Measurements from ENCODE around the gene LRRTM3.

Gene LRRTM3

DNA sequence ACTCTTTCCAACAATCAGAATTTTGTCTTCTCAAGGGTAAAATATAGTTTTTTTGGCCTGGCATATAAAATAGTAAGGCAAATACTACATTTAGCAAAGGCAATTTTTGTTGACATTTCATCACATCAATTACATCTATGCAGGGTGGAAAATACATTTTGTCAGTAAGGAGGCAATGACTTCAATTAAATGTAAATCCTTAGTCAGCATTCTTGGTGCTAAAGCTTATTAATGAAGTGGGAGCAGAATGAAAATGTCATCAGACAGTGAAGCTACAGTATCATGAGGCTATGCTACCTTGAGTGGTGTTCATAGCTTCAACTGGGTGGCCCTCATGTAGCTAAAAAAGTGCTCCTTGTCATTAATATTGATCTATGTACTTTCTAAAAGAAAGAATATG lies 8.9 kb downstream of the LRRTM3 start:
- DNase-seq (ENCODE audit: low read depth) = no peak

DNA sequence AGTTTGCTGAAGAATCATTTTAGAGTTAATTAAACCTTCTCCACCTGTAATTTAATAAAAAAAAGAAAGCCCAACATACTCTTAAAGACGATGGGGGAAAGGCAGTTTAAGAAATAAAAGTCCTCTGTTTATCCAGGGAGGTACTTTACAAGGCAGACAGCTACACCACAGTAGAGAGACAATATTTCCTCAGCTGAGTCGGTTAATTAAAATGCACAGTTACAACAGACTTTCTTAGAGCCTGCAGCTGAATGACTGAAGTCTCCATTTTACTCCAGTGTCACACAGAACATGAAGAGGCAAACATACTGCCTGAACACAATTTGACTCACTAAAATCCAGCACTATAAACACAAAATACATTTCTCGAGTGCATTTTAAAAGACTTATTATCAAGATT lies 15.1 kb downstream of the LRRTM3 start:
- DNase-seq (ENCODE audit: low read depth) = no peak

DNA sequence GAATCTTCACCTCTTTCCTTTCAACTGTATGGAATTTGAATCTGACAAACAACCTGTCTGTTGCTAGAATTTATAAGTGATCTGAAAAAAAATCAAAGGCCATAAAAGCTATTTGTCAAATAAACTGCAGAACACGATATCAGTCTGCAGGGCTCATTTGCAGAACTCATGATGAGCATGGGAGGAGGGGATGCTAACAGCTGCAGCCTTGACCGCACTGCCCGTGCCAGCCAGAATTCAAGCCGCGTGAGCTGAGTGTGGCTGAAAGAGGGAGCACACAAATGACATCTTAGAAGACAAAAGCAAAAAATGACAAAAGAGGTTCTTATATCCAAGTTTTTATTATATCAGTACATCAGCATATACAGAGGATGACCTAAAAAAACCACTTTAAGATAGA lies 15.7 kb downstream of the LRRTM3 start:
- DNase-seq (ENCODE audit: low read depth) = no peak

DNA sequence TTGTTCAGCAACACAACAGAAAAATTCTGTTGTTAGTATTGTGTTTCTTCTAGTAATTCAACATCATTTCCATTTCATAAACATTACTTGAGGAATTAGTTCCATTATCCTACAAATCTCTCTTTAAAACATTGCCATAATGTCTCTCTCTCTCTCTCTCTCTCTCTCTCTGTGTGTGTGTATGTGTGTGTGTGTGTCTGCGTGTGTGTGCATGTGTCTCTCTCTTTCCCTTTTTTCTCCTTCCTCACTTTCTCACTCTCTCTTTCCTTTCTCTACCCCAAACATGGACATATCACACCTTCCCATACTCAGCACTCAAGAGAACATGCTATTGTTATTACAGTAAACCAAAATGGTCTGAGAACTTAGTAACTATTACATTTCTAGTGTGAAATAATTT lies 16.6 kb downstream of the LRRTM3 start:
- DNase-seq (ENCODE audit: low read depth) = no peak

DNA sequence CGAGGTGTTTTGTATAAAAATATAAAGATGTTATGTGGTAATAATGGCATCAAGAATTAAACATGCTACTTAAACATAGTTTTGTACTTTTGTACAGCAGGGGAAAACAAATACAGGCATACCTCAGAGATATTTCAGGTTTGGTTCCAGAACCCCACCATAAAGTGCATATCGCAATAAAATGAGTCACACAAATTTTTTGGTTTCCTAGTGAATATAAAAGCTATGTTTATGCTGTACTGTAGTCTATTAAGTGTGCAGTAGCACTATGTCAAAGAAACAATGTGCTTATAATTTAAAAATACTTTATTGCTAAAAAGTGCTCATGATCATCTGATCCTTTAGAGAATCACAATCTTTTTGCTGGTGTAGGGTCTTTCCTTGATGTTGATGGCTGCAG lies 17.8 kb downstream of the LRRTM3 start:
- no peak for DNase-seq (ENCODE audit: low read depth)

DNA sequence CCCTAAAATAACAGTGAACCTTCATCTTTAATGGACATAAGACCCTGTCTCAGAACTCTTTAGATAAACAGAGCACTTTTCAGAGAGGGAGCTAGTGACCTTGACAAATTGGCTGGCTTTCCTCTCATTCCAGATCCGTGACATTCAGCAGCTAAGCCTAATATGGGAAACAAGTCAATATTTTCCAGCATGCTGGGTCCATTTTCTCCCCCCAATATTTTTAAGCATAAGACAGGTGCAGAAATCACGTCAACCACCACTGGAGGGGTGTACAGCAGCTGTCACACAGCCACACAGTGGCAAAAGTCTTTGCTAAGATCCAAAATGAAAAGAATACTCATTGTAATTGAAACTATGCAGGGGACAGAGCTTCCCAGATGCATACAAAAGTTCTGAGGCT lies 26.1 kb downstream of the LRRTM3 start:
- DNase-seq (ENCODE audit: low read depth) = no peak

DNA sequence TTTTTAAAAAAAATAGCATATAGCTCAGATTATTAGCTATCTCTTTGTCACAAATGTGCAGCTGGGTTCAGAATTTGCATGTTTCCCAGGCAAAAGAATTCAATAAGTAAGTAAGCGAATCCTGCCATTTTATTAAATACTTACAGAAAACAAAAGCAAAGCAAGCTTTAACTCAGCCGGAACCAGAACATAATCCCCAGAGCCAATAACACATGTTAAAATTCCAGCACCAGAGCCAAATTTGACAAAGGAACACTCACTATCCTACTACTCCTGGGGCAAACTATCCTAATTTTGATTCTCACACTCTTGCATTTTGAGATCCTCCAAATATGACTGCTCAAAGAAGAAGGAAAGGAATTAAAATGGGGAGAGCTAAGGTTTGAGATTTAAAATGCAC lies 32.6 kb downstream of the LRRTM3 start:
- no peak for DNase-seq (ENCODE audit: low read depth)

DNA sequence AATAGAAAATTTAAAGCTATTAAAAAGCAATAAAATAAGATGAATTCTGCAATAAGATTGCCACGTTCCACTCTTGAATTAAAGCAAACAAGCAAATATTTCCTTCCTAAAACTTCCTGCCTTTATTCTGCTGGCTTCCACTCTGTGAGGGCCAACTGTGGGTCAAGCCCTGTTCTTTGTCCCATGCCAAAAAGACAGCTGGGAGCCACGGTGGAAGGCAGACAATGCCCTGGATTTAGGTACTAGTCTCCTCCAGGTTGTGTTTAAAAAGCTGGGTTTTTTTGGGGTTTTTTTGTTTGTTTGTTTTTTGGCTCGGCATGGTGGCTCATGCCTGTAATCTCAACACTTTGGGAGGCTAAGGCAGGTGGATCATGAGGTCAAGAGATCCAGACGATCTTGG lies 39.1 kb downstream of the LRRTM3 start:
- no peak for DNase-seq (ENCODE audit: low read depth)

DNA sequence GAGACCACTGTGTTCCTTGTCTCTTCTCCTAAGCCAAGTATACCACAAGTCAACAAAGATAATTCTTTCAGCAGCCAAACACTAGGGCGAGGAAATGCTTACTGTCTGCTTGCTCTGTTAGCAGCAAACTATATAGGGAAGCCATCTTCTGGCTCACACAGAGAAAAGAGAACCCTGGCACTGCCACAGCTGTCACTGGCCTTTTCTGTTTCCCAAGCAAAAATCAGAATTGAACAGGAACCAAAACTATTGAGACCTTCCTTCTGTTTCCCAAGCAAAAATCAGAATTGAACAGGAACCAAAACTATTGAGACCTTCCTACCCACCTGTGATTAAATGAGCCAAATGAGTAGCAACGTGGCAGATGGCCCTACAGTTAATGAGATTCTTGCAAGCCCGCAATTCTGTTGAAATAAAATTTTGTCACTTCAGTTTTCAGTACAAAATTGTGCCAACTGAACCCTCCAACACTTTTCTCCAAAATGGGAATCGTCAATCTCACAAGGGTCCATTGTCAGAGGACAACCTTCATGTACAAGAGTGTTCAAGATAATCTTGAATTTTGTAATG lies 54.5 kb downstream of the LRRTM3 start:
- DNase-seq (ENCODE audit: low read depth) = no peak

DNA sequence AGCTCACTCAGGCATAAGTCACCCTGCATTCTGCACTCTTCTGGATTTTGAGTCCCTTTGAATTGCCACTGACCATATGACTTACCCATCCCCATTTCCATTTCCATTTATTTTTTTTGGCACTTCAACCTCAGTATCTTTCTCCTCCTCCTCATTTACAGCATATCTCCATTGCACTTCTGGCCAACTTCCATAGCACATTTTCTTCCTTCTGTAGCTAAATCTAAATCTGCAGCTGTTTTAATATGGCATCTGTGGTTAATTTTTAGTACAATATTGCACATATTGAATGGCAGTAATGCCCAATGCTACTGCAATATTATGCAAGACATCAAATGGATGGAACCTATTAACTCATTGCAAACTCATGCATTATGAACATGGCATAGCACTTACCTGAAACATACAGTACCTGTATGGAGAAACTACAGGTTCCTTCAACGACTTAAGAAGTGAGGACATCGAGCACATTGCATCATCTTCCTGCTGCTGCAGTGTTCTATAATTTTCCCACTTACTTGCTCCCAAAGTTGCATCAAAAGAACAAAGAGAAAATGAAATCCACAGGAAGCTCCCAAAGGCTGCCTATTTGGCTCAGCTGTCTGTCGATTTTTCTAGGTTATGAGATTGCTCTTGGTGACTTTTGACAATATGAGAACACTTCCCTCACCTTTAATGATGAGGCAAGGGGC lies 55.7 kb downstream of the LRRTM3 start:
- DNase-seq (ENCODE audit: low read depth) = no peak

DNA sequence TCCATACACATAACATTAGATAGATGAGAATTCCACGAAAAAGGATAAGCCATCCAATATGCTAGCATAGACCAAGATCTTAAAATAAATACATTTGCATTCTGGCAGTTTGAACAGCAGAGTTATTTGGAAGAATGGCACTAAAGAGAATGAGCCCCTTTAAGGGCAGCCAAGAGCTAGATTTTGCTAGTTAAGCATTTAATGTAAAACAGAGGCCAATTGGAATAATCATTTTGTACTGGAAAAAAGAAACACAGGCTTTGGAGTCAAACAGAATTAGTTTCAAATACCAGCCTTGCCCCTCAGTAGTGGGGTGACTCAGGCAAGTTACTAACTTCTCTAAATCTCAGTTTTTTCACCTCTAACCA lies 56.2 kb downstream of the LRRTM3 start:
- DNase-seq (ENCODE audit: low read depth) = no peak

DNA sequence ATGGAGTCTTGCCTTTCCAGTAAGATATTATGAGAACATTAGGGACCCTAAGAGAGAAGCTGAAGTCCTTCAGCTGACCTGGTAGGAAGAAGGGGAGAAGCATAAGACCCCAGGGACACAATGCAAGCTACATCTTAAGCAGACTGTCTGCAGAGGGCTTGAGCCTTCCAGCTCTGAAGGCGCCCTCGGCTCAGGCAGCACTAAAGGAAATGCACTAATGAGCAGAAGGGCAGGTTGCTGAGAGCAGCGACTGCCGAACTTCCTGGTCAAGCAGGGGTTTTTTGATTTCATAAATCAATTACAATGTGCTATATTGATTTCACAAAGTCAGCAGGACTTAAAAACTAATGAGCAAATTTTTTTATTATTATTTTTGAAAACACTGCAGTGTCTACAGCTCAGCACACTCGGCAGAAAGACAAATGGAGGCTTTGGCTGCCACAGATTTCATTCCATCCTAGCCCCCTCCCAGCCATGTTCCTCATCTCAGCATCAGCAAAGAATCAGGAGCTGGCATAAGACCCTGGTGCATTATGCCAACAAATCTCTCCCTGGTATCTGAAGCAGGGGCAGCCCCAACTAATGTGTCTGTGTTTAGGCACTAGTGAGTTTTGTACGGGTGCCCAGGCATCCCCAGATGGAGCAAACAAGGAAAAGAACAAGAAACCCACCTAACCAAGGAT lies 57.1 kb downstream of the LRRTM3 start:
- DNase-seq (ENCODE audit: low read depth) = no peak

DNA sequence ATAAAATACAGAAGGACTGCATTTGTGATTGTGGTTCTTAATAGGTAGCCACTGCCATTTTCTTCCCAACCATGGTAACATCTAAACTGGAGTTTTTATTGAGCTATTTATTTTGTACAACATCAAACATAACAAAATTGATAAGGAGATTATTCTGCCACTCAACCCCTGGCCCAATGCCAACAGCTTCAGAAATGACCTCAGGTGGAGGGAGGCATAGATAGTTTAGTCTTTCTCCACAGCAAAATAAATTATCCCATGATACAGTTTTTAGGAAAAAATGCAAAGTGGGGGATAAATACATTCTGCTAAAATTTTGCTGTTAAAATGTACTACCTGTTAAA lies 57.6 kb downstream of the LRRTM3 start:
- no peak for DNase-seq (ENCODE audit: low read depth)

DNA sequence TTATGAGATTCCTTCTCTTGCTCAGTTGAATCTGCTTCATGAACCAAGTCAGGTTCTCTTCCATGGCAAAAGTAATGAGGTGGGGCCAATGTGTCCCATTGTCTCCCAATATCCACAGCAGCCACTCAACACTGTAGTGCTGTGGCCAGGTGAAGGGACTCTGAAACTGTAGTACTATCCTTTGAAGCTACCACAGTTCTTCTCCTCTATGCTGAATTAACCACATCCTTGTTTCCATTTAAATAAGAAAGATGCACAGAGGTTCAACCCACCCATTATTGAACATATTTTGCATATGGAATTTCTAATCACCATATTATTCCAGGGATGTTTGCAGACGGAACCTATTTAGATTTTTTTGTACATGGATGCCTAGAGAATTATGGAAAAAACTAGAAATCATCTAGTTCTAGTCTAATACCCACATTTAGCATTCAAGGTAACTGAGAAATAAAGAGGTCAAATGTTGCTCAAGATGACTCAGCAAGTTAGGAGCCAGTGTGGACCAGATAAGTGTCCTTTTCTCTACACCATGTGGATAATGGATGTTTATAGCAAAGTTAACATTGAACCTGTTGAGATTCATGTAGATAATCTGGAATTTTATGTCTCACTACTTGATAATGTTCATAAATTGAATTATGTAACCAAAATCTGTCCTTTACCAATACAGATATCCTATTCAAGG lies 64.5 kb downstream of the LRRTM3 start:
- no peak for DNase-seq (ENCODE audit: low read depth)

DNA sequence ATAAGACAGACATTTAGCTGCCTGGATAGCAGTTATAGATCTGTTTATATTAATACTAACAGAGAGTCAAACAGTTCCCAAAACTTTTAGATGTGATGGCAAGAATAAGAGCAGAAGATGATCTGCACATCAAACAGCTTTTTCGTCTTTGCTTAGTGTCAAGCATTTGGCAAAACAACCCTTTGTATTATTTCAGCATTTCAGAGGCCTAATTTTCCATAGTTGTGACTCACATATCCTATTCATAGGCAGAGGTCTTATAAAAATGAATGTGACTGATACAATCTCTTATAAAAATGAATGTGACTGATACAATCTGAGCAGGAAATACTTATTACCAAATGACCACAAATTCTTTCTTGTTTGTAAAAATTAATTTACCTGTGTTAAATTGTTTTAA lies 71.2 kb downstream of the LRRTM3 start:
- DNase-seq (ENCODE audit: low read depth) = no peak

DNA sequence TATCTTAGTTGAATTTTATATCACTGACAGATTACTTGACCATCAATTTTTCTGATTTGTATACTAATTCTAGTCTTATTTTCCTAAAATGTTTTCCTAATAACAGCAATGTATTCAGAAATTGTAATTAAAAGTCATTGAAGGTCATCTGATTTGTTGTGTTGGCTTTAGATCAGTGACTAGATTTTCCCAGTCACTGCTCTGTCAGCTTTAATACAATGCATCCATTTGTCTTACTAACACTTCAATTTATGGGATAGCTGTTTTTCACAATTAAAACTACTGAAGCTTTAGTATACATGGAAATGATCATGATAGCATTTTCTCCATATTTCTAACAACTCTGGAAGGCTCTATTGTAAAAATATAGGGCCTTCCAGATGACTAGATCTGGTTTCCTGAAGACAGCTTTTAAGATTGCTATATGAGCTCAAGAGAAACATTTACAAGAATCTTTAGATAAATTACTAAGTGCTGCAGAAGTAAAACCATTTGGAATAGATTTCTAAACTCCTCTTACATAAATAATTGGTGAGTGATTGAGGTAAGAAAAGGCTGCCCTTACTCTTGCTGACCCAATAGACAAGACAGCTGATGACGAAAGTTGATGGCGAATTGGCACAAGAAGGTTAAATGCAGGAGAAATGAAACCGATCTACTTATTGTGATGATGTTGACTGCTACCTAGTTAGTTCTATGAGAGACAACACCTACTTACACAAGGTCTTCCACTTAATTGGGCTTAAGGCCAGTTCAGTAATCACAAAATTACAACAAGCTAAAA lies 74.1 kb downstream of the LRRTM3 start:
- DNase-seq (ENCODE audit: low read depth) = no peak

DNA sequence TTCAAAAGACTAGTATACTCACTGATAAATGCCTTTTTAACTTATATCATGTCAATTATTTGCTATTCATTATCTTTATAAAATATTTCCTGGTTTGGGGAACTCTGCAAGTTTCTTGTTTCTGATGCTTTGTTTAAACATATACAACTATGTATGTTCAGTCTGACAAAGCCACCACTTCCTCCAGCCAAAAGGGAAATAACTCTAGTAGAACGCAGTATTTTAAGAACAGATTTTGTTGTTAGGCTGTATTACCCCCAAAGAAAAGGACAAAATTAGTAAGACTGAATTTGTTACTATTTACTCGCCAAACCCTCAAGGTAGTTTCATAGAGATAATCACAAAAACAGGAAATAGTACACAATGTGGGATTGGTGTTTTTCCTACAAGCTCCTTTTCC lies 78.9 kb downstream of the LRRTM3 start:
- DNase-seq (ENCODE audit: low read depth) = no peak

DNA sequence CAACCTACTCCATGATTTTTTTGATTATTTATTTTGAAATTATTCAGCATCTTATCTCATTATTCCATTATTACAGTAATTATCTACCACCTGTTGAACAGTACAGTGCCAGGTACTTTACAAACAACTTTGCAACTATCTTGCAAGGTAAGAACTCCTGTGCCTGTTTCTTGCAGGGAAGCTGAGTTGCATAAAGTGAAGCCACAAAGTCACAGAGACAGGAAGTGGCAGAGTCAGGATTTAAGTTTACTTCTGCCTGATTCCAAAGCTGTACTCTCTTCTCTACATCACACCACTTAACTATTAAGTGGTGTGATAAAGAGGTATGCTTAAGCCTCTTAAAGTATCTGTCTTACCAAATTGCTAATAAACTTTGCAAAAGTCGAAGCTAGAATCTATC lies 80.1 kb downstream of the LRRTM3 start:
- DNase-seq (ENCODE audit: low read depth) = no peak

DNA sequence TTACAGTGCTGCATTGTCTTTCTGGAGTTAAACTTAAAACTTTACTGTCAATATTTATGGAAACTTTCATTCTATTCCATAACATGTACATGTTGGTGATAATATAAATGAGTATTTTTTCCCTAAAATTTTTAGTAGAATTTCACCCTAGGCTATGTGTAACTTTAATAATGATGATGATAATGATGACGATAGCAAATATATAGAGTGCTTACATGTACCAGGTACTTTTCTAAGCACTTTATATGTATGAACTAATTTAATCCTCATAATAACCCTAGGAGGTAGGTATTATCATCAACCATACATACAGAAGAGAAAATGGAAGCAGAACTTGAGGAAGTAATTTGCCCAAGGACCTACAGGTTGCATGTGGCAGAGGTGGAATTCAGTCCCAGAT lies 85.6 kb downstream of the LRRTM3 start:
- no peak for DNase-seq (ENCODE audit: low read depth)

DNA sequence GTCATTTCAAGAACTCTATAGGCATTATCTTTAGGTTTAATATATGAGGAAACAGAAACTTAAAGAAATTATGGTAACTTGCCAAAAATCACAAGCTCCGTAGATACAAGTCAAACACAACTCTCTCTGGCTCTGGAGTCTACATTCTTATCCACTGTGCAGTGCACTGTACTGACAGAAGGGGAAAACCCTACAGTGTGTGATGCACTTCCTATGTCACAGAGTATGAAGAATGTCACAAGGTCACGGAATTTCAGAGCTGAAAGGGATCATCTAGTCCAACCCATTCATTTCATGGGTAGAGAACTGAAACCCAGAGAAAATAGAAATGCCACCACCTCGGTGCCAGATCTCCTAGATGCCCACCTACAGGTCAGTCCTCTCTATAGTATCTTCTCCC lies 86.1 kb downstream of the LRRTM3 start:
- DNase-seq (ENCODE audit: low read depth) = no peak

DNA sequence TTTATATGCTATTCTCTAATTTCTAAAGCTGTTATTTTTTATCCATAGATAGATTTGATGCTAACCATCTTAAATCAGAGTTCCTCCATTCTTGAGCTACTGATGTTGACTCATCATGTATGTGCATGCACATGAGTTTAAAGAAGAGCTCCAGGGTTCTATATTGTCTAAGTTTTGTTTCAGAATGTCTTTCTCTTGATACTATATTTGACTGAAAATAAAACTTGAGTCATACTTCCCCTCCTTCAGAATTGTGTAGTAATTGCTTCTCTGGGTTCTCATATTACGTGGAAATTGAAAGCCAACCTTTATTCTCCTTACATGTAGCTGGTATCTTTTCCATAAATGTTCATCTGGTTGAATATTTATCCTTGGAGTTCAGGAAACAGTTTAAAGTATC lies 89.4 kb downstream of the LRRTM3 start:
- no peak for DNase-seq (ENCODE audit: low read depth)

DNA sequence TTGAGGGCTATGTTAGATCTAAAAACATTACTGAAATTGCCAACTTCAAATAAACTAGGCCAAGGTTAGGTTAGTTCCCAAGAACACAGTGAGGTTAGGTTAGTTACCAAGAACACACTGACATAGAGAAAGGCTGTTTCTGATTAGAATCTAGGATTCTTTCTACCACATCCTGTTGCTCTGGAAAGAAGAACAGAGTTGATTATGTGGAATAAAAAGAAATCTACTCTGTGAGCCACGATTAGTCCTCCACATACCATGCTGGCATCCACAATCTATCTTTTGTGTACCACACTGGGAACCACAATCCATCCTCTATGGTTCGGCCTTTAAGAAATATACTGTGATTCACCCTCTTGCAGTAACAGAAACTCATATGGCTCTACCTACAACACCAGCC lies 91.4 kb downstream of the LRRTM3 start:
- no peak for DNase-seq (ENCODE audit: low read depth)

DNA sequence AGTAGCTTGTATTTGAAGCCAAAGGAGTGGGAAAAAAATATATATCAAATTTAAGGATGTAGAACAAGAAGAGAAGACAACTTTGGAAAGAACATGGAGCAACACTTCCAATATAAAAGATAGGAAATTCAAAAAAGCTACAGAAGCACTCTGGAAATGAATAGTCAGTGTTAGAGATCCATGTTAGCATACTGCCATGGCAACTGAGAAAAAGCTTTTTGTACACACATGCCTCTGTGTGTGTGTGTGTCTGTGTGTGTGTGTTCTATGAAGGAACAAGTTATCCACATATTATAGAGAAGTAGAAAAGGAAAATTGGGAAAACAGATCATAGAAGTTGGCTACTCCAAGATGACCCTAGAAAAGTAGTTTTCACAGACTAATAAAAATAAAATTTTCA lies 96.3 kb downstream of the LRRTM3 start:
- DNase-seq (ENCODE audit: low read depth) = no peak

Measured in fibroblast of gingiva (primary cell).